ENCODE data around the gene TNFAIP8L1.
"Not testable (repeated sequence)": the region's sequence is repeated elsewhere in the genome, so short reads cannot be mapped to it uniquely, and the experiment has no call there.

The TNFAIP8L1 gene

DNA sequence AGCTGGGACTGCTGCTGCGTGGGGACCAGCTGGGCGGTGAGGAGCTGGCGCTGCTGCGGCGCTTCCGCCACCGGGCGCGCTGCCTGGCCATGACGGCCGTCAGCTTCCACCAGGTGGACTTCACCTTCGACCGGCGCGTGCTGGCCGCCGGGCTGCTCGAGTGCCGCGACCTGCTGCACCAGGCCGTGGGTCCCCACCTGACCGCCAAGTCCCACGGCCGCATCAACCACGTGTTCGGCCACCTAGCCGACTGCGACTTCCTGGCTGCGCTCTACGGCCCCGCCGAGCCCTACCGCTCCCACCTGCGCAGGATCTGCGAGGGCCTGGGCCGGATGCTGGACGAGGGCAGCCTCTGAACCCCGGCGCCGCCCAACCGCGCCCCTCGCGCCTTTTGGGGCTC lies 12.8 kb downstream of the TNFAIP8L1 start:
- no peak for DNase-seq

GRCh38 chr19:4653793-4654436 lies 14.6 kb downstream of the TNFAIP8L1 start:
- no peak for DNase-seq

DNA sequence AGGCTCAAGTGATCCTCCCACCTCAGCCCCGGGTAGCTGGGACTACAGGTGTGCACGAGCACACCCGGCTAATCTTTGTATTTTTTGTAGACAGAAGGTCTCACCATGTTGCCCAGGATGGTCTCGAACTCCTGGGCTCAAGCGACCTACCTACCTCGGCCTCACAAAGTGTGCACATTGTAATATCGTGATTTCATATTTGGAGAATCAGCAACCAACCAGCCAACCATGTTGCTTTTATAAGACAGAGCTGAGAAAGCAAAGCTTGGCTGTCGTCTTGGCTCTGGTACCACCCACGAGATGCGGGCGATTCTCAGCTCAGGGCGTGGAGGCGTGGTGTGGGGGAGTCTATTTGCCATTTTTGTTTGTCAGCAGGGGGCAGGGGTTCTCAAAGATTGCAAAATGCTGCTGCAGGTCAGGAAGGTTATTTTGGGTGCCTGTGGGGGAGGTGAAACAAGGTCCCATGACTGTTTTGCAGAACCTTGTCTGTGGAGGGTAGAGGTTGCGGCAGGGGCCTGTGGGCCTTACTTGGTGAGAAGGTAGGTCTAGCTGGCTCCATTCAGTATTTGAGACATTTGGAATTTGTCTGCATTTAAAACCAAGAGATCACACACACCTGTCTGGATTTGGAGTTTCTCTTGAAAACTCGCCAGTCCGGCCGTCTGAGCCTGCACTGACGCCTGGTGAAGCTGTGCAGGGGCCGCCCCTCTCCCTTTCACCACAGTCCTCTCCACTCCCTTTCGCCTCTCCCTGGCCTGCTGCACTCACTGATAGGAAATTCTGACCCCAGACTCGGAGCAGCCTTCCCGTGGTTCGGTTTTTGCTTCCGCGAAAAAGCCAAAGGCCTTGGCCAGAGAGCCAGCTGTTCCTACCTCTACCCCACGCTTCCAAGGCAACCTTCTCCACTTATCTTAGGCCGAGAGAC lies 15.4 kb downstream of the TNFAIP8L1 start:
- peak; percentile 60 for DNase-seq

DNA sequence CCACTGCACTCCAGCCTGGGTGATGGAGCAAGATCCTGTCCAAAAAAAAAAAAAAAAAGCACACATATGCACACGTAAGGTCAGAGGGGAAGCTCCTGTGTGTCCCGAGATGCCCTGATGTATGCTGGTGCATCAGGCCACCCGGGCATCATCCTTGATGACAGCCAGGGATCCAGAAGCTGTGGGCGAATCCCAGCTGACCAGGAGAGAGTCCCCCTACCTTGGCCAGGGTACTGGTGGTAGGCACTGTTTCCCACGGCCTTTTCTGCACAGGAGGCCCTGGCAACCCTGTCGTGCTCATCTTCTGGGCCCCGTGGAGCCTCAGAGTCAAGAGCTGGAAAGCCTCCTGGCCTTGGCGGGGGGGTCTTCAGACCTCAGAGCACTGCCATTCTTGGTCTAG lies 16.8 kb downstream of the TNFAIP8L1 start:
- DNase-seq, result no peak

DNA sequence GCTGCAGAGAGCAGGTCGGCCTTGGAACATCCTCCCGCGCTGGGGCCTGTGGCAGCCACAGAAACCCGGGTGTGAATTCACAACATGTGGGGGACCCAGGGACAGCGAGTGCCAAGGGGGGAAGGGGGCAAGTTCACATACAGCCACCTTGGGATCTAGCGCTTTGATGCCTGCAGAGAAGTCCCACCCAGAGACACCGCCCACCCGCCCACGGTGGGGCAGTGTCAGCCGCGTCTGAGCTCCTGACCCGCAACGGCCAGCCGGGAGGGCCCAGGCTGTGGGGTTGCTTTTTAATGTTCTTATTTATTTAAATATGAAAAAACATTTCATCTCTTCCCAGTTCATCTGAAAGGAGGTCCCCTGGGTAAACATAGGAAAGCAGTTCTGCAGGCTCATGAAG lies 17.9 kb downstream of the TNFAIP8L1 start:
- DNase-seq, result no peak

DNA sequence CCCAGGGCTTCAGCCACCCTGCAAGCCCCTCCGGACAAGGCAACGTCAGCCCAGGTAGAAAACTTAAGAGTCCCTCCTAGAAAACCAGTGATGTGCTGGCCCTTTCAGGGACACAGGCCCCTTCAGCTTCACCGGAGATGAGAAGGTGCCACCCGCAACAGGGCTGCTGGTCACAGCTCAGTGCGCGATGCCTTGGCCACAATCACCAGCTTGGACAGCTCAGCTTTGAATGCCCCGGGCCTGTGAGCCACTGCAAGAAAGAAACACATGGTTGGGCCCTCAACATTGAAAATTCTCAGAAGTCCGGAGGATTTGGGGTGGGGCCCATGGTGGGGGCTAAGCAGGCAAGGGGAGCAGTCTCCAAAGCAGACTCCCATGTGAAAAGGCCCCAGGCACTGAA lies 18.5 kb downstream of the TNFAIP8L1 start:
- DNase-seq, result no peak

GRCh38 chr19:4660181-4660791 lies 21.0 kb downstream of the TNFAIP8L1 start:
- peak; percentile 78 for DNase-seq

- no peak for DNase-seq
Observed at GRCh38 chr19:4660993-4661392, 21.7 kb downstream of the TNFAIP8L1 start.

DNA sequence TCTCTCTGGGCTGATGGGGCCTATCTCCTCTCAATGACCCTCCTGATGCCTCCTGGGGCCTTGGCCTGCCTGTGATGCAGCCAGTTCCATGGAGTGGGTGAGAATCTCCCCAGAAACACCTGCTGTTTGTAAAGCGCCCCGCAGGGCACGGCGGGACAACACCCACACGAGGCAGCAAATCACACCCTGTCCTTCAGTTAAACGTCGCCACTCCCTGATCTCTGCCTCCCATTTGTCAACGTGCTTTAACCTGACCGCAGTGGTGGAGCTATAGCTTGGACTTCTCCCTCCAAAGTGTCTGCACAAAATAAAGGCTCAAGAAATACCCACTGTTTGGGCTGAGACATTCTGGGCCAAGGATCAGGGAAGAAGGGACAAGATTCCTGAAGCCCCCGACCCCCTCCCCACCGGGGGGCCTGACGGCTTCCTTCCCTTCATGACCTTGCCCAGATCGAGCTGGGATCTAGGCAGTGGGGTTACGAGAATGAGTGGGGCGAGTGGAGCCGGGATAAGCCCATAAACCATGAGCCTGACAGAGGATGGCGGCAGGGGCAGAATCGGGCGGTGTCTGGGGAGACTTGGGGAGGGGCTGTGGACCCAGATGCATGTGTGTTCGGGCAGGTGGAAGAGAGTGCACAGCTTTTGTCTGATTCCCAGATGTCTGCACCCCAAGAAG lies 22.8 kb downstream of the TNFAIP8L1 start:
- DNase-seq, result no peak

DNA sequence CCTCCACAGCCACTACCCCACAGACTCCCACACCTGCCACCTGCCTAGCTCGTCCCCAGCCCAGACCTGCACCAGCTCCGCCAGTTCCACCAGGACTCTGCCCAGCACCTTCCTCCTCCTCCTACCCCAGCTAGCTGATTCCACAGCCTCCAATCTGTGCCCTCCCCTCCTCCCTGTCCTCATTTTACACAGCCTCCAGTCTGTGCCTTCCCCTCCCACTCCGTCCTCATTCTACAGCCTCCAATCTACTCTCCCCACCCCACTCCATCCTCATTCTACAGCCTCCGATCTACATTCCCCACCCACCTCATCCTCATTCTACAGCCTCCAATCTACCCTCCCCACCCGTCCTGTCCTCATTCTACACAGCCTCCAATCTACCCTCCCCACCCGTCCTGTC lies 23.5 kb downstream of the TNFAIP8L1 start:
- no peak for DNase-seq

DNA sequence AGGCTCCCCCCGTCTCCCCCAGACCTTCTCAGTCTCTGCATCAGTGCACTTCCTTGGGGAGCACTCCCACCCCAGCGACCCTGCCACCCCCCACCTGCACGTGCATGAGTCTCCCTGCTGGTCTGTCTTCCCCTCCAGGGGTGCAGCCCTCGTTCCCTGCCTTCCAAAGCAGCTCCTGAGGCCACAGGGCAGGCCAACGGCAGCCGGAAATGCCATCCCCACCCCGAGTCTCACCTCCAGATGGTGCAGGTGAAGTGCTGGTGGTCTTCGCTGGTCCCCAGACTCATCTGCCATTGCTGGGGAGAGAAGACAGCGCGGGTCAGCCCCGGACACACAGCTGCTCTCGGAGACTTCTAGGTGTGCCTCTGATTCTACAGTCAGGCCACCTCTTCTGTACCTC lies 25.3 kb downstream of the TNFAIP8L1 start:
- DNase-seq, result no peak

GRCh38 chr19:4669723-4670480 lies 30.6 kb downstream of the TNFAIP8L1 start, which contains the start of gene MYDGF:
Gene MYDGF, minus strand, starts transcription at chr19:4670342. Its CDS starts 8 bp downstream, at chr19:4670334.
- peak; percentile 99 for DNase-seq

- DNase-seq, result no peak
Observed at GRCh38 chr19:4671185-4671851, 32.0 kb downstream of the TNFAIP8L1 start.

DNA sequence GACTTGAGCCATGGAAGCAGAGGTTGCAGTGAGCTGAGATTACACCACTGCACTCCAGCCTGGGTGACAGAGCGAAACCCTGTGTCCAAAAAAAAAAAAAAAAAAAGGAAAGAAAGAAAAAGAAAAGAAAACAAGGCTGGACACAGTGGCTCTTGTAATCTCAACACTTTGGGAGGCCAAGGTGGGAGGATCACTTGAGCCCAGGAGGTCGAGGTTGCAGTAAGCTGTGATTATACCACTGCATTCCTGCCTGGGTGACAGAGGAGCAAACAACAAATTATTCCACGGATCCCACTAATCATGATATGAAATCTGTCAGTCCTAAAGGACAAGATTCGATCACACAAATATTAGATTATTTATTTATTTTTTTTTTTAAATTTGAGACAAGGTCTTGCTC lies 33.9 kb downstream of the TNFAIP8L1 start:
- DNase-seq, result no peak

DNA sequence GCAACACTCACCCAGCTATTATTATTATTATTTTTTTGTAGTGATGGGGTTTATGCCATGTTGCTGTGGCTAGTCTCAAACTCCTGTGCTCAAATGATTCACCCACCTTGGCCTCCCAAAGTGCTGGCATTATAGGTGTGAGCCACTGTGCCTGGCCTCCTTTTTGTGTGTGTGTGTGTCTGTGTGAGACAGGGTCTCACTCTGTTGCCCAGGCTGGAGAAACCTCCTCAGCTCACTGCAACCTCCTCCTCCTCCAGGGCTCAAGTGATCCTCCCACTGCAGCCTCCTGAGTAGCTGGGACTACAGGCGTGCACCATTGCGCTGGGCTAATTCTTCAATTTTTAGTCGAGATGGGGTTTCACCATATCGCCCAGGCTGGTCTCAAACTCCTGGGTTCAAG lies 34.4 kb downstream of the TNFAIP8L1 start:
- no peak for DNase-seq

- no peak for DNase-seq
Observed at GRCh38 chr19:4675346-4675745, 36.0 kb downstream of the TNFAIP8L1 start.

DNA sequence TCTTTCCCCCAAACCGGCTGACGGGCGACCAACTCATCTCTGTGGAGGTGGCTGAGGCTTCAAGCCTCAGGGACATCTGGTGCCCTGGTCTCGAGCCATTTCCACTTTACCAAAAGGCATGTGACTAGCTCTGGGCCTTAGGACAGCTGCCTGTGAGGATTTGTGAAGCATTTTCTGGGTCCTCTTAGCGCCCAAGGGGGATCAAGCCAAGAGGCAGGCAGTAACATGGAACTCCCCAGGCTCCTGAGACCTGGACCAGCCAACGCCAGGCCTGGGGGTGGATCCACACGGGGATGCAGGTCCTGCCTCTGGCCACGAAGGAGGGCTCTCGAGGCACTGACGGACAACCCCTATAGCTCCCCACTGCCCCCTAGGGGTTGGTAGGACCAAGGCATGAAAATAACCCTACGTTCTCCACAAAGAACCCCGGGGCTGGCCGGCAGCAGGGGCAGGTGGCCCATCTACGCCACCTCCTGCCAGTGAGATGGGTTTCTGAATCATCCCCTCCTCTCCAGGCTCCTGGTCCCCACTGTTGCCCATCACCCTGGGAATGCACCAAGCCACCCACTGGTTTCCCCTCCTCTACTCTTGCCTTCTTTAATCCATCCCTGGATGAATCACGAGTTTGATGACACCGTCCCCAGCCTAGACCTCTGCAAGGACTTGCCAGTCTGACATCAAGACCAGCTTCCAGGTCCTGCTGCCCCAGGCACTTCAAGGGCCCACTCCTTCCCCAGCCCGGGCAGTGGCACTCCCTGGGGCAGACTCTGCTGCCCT lies 37.8 kb downstream of the TNFAIP8L1 start:
- DNase-seq, result peak; percentile 41

- DNase-seq, result no peak
Observed at GRCh38 chr19:4678881-4679790, 39.8 kb downstream of the TNFAIP8L1 start.

- not testable (repeated sequence) for DNase-seq
Observed at GRCh38 chr19:4680021-4680420, 40.7 kb downstream of the TNFAIP8L1 start.
